Measurements from ENCODE around the gene NOL6.
"Not testable (repeated sequence)": the region's sequence is repeated elsewhere in the genome, so short reads cannot be mapped to it uniquely, and the experiment has no call there.

The NOL6 gene

GRCh38 chr9:33431420-33431819 lies 42.3 kb downstream of the NOL6 start:
- DNase-seq (ENCODE audit: low spot score): peak; percentile 9

DNA sequence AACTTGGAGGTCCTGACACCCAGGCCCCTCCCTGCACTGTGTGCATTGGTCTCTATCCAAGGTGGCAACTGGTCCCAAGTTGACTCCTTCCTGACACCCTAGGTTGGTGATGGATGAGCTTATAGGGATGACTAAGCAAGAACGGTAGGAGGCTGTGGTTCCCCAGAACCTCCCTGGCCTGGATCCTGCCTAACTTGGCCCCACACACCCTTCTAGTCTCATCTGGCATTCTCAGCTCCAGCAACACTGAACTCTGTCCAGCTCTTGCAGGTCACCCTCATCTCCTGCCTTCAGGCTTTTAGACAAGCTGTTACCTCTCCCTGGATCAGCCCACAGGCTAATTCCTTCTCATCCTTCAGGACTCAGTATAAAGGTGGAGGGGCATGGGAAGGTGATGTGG lies 42.8 kb downstream of the NOL6 start:
- DNase-seq (ENCODE audit: low spot score): peak; percentile 14

DNA sequence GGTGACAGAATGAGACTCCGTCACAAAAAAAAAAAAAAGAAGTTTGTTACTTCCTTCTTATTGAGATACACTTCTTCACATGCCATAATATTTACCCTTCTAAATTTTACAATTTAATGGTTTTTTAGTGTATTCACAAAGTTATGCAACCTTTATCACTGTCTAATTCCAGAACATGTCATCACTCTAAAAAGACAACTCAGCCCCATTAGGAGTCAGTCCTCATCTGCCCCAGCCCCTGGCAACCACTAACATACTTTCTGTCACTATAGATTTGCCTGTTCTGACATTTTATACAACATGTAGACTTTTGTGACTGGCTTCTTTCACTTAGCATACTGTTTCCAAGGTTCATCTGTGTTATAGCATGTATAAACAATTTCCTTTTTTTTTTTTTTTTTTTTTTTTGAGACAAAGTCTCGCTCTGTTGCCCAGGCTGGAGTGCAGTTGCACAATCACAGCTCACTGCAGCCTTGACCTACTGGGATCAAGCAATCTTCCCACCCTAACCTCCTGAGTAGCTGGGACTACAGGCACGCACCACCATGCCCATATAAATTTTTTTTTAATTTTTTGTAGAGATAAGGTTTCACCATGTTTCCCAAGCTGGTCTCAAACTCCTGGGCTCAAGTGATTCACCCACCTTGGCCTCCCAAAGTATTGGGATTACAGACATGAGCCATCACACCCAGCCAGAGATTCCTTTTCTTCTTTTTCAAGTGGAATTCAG lies 44.3 kb downstream of the NOL6 start:
- no peak for DNase-seq (ENCODE audit: low spot score)

- DNase-seq (ENCODE audit: low spot score): no peak
Measured at GRCh38 chr9:33426843-33427293, 46.9 kb downstream of the NOL6 start.

DNA sequence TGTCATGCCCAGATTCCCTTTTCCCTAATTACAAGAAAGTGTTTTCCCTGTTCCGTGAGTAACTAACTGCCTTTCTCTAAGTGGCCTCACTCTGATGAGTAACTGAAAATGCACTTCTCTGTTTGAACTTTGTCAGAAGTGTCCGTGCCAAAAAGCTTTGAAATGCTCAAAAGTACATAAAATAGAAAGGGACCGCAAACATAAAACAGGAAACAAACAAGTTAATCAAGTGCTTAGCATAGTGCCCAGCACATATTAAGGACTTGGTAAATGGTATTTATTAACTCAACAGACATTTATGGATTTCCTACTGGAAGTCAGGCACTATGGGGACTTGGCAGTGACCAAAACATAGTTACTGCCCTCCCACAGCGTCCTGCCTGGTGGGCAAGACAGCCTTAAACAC lies 48.6 kb downstream of the NOL6 start:
- no peak for DNase-seq (ENCODE audit: low spot score)

DNA sequence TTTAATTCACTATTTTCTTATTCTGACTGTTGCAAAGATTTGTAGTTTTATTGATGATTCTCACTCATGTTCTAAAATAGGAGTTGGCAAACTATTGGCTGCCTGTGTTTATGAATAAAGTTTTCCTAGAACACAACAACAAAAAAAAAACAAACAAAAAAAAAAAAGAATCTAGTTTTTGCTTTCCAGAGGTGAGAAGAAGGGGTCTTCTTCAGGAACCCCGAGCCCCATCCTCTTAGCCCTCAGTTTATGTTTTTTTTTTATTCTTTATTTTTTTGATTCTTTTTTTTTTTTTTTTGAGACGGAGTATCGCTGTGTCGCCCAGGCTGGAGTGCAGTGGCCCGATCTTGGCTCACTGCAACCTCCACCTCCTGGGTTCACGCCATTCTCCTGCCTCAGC lies 49.2 kb downstream of the NOL6 start:
- not testable (repeated sequence) for DNase-seq (ENCODE audit: low spot score)

DNA sequence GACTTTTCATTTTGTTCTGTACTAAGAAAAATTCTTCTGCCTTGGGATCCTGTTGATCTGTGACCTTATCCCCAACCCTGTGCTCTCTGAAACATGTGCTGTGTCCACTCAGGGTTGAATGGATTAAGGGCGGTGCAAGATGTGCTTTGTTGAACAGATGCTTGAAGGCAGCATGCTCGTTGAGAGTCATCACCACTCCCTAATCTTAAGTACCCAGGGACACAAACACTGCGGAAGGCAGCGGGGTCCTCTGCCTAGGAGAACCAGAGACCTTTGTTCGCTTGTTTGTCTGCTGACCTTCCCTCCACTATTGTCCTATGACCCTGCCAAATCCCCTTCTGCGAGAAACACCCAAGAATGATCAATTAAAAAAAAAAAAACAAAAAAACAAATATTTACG lies 49.7 kb downstream of the NOL6 start:
- not testable (repeated sequence) for DNase-seq (ENCODE audit: low spot score)

- no peak for DNase-seq (ENCODE audit: low spot score)
Measured at GRCh38 chr9:33419708-33420303, 53.9 kb downstream of the NOL6 start.

DNA sequence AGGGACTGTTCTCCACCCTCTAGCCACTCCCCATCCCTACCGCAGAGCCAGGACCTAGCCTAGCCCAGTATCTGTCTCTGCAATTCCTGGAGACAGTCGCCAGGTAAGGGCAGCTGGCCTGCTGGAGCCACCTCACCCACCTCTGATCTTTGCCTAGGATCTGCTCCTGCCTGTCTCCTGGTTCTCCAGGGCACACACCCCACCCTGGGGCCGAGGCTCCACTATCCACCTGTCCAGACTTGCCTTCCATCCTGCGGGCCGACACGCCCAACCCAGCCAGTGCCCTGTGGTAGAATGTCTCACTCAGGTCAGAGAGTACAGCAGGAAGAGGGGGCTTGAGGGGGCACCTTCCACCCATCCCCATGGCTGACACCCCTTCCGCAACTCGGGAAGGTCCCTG lies 55.6 kb downstream of the NOL6 start:
- no peak for DNase-seq (ENCODE audit: low spot score)

DNA sequence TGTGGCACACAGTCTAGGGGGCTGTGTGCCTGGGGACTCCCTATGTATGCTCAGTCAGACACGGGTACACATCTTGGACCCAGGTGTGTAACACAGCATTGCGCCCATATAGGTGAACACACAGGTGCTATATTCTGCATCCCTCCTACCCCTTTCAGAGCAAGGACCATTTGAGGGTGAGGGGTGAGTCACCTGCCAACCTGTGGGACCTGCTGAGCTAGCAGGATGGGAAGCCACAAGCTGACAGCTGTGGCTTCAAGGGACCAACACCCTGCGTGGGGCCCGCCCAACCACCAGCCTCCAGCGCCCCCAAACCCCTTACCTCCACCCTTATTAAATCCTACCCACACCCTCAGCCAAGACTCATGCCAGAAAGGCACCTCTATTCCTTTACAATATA lies 56.7 kb downstream of the NOL6 start:
- DNase-seq (ENCODE audit: low spot score): no peak

- DNase-seq (ENCODE audit: low spot score): peak; percentile 46
Measured at GRCh38 chr9:33415501-33416038, 58.2 kb downstream of the NOL6 start.

- no peak for DNase-seq (ENCODE audit: low spot score)
Measured at GRCh38 chr9:33414889-33415500, 58.7 kb downstream of the NOL6 start.

GRCh38 chr9:33414268-33414667 lies 59.5 kb downstream of the NOL6 start:
- DNase-seq (ENCODE audit: low spot score): no peak

Data from pons (tissue), 1 donor.